Naive B cell (primary cell): ENCODE measurements around the gene NIPAL3. TPM values are rescaled to one million over a fixed set of nuclear protein-coding genes. Genes with fewer than 3 reads are reported as not detected.

Source experiments
- ATAC-seq, 2 donors: fragments of 150-1000 bp; cut with Tn5 transposase; 2 replicates each; pipeline ENCODE4 v1.10.0; 2021; ENCODE audit warnings: low read depth in 2 of 2, mild to moderate bottlenecking in 2 of 2, moderate library complexity in 2 of 2
- DNase-seq: peaks from one replicate; pipeline ENCODE4 v3.0.0; 2022
- H3K27ac Mint-ChIP-seq, 6 donors: one replicate each; pipeline ENCODE4 v1.8.0; 2020 to 2022; ENCODE audit warnings: mild to moderate bottlenecking in 6 of 6, mixed read lengths in 6 of 6, moderate library complexity in 5 of 6, inconsistent platforms in 2 of 6
- H3K27me3 Mint-ChIP-seq, 3 donors: one replicate each; pipeline ENCODE4 v1.8.0; 2021 to 2022; ENCODE audit warnings: mixed read lengths in 3 of 3, mild to moderate bottlenecking in 1 of 3
- H3K36me3 Mint-ChIP-seq, 2 donors: one replicate each; pipeline ENCODE4 v1.8.0; 2020 to 2022; ENCODE audit warnings: mixed read lengths in 2 of 2, inconsistent platforms in 1 of 2, mild to moderate bottlenecking in 1 of 2
- H3K4me1 Mint-ChIP-seq, 3 donors: one replicate each; pipeline ENCODE4 v1.8.0; 2020 to 2022; ENCODE audit warnings: mixed read lengths in 3 of 3, inconsistent platforms in 1 of 3, mild to moderate bottlenecking in 1 of 3, moderate library complexity in 1 of 3
- H3K4me3 Mint-ChIP-seq, 8 donors: one replicate each; pipeline ENCODE4 v1.8.0; 2020 to 2022; ENCODE audit warnings: mild to moderate bottlenecking in 8 of 8, mixed read lengths in 8 of 8, moderate library complexity in 8 of 8, inconsistent platforms in 2 of 8
- H3K9me3 Mint-ChIP-seq, 7 donors: one replicate each; pipeline ENCODE4 v1.8.0; 2020 to 2022; ENCODE audit warnings: mixed read lengths in 7 of 7, mild to moderate bottlenecking in 5 of 7, inconsistent platforms in 2 of 7, moderate library complexity in 1 of 7
- polyA plus RNA-seq, 6 donors: library from polyadenylated mRNA; unstranded; fragments of 300-500 nt; fragmentation: Illumina TruSeq; gene quantifications; one replicate each; pipeline ENCODE4 v1.2.3, GENCODE V29; 2021; ENCODE audit warnings: low read depth in 6 of 6

The NIPAL3 gene
- polyA plus RNA-seq, 6 donors from 2014 or later, result 18.3 to 39.8 (median 26.4) TPM

DNA sequence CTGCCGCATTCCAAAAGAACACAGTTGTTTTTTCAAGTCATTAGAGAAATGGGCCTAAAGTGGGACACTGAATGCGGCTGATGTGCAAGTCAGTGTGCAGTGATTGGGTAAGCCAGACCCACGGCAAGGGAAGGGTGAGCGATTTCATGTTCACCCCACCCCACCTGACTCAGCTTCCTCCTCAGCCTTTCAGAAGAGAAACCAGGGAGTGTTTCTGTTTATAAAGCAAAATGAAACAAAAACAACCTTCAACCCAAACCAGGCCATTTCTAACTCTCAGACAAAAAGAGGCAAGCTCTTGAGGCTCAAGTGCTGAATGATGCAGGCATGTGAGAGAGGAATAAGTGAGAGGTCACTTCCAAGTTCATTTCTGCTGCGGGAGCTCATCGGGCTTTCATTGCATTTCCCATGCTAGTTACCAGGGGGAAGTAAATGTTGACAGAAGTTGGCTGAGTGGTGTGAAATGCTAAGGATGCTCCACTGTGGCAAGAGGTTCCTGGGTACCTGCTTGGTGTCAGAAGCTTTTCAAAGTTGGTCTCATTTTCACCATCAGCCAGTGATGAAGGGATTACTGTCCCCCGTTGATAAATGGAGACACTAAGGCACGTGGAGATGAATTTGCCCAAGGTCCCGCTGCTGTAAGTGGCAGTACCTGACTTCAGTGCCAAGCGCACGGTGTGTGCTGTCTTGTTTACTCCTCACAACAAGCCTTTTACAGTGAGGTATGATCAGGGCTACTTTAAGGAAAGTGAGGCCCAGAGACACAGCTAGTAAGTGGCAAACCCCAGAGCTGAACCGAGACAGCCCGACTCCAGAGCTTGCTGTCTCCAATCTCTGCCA lies 31.1 kb upstream of the NIPAL3 start:
- Mint-ChIP-seq H3K27me3 (no peaks in the 10 kb centered on the region), H3K27ac (peak overlapping the region in 4 of 6 donors; percentile 65 to 76 (median 70)), H3K9me3 (no peaks in the 10 kb centered on the region), H3K4me3 (peak overlapping the region in 6 of 8 donors; percentile 26 to 72 (median 54)), H3K4me1 (peaks cover 14 to 19% (median 15%) of the 10 kb centered on the region in 3 donors), H3K36me3 (no peaks in the 10 kb centered on the region)
- ATAC-seq (peak; percentile 71 to 93), DNase-seq (peak; percentile 25)

DNA sequence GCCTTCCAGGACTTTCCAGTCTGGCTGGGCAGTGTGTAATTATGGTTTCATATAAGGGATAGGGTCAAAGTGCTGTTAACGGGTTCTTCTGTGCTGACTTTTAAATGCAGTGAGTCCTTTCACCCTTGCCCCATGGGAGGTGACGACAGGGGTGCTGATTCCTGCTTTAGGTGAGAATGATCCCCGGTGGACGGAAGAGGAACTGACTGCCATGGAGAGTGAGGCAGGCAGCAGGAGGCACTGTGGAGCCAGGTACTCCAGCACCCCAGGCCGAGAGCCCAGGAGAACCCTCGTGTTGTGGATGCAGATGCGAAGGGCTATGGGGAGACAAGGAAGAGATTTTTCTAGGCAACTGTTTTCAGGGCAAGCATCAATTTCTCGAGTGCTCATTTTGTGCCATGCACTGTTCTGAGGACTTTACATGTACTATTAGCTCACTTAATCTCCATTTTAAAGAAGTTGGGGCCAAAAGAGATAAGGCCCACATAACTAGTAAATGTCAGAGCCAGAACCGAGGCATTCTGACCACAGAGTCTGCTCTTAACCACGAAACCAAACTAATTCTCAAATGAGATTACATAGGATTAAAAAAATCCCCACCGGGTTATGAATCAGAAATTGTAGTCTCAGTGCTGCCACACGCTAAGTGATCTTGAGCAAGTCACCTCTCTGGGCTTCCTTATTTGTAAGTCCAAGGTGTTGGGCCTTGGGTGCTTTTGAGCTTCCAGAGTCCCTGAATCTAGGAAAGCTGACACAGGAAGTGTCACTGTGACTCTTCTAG lies 30.3 kb upstream of the NIPAL3 start:
- peaks cover 14 to 19% (median 19%) of the 10 kb centered on the region in 3 donors for H3K4me1 Mint-ChIP-seq
- peak overlapping the region in 1 of 8 donors; percentile 10 for H3K4me3 Mint-ChIP-seq
- ATAC-seq, result peak; percentile 26 to 32
- DNase-seq, result no peak
- H3K27me3 Mint-ChIP-seq, result no peaks in the 10 kb centered on the region
- peak overlapping the region in 4 of 6 donors; percentile 36 to 82 (median 72) for H3K27ac Mint-ChIP-seq
- H3K36me3 Mint-ChIP-seq, result no peaks in the 10 kb centered on the region
- H3K9me3 Mint-ChIP-seq, result no peaks in the 10 kb centered on the region

DNA sequence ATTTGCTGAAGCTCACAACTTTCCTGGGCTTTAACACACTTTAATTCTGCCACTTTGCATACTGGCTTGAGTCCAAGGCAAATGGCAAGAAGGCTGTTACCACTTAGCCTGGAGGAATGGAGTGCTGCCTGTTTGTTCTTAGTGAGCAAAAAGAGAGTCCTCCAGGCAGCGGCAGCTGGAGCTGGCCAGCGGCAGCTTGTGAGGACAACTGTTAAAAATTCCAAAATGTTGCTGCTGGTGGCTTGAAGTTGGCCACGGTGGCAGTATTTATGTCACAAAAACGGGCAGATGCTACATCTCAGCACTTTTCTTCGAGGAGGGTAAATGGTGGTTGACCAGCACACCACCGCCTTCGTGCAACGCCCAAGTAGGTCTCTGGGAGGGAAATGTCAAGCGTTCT lies 29.4 kb upstream of the NIPAL3 start:
- Mint-ChIP-seq H3K36me3 (no peaks in the 10 kb centered on the region), H3K4me3 (no peak overlapping the region), H3K27ac (peak overlapping the region in 2 of 6 donors; percentile 10 to 40), H3K4me1 (peaks cover 16 to 22% (median 21%) of the 10 kb centered on the region in 3 donors), H3K27me3 (no peaks in the 10 kb centered on the region), H3K9me3 (no peaks in the 10 kb centered on the region)
- DNase-seq (no peak), ATAC-seq (no peak)

DNA sequence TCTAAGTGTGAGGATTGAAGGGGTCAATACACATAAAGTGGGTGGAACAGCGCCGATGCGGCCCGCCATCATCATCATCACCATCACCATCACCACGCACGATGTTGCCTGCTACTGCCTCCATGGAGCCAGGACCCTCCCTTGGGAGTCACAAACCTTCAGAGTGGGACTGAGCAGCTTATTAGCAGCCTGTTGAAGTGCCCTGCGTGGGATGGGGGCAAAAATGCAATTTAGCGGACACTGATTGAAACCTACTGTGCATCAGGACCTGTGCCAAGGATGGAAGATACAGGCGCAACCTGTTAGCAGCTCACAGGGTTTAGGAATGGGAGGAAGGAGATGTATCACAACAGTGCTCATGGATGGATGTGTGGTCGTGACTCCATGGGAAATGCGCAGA lies 28.7 kb upstream of the NIPAL3 start:
- peaks cover 23 to 29% (median 28%) of the 10 kb centered on the region in 3 donors for H3K4me1 Mint-ChIP-seq
- no peaks in the 10 kb centered on the region for H3K9me3 Mint-ChIP-seq
- H3K27ac Mint-ChIP-seq, result peak overlapping the region in 1 of 6 donors; percentile 40
- H3K27me3 Mint-ChIP-seq, result no peaks in the 10 kb centered on the region
- DNase-seq, result no peak
- H3K4me3 Mint-ChIP-seq, result peak overlapping the region in 1 of 8 donors; percentile 27
- ATAC-seq, result no peak
- H3K36me3 Mint-ChIP-seq, result no peaks in the 10 kb centered on the region

DNA sequence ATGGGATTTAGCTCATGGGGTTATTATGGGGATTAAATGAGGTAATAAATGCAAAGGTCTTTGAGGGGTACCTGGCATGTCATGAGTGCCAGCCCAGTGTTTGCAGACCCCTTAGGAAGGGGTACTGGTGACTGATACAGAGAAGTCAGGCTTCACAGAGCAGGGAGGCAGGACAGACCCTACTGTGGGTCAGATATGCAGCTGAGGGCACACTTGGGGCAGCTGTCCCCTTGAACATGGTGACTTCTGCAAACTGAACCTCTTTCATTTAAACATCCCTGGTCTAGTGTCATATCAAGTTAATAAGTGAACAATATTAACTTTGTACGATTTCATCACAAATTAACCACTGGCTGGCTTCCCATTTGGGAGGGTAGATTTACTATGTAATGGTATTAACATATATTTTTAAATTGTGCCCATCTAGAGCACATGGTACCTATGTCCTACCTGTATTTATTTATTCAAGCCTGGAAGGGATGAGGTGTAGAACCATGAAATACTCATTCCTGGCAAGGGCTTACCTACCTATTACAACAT lies 27.9 kb upstream of the NIPAL3 start:
- H3K36me3 Mint-ChIP-seq, result no peaks in the 10 kb centered on the region
- H3K4me3 Mint-ChIP-seq, result no peak overlapping the region
- H3K27me3 Mint-ChIP-seq, result no peaks in the 10 kb centered on the region
- ATAC-seq (no peak), DNase-seq (no peak)
- peak overlapping the region in 1 of 6 donors; percentile 81 for H3K27ac Mint-ChIP-seq
- H3K9me3 Mint-ChIP-seq, result no peaks in the 10 kb centered on the region
- peaks cover 31 to 37% (median 36%) of the 10 kb centered on the region in 3 donors for H3K4me1 Mint-ChIP-seq

DNA sequence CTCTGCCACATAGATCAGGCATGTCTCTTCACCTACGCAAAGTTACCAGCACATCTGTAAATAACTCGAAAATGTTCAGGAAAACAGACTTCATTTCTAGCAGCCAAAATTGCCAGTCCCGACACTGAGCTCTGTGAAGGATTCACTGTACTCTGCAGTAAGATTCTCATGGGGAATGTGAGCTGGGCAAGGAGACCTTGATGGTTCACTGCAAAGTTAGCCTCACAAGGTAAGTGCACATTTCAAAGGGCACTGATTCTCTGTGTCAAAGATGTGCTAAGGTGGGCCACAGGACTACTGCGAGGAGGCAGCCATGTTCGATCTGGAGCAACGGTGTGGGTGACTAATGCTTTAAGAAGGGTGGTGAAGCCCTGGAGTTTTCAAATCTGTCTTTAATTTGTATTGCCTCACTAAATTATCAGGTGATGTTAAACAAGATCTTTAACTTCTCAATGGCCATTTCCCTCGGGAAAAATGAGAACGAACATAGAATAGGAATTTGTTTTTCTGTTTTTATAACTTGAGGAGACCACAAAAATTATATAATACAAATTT lies 27.2 kb upstream of the NIPAL3 start:
- no peaks in the 10 kb centered on the region for H3K36me3 Mint-ChIP-seq
- no peak for ATAC-seq
- peaks cover 38 to 44% (median 43%) of the 10 kb centered on the region in 3 donors for H3K4me1 Mint-ChIP-seq
- H3K4me3 Mint-ChIP-seq, result no peak overlapping the region
- no peak for DNase-seq
- no peaks in the 10 kb centered on the region for H3K27me3 Mint-ChIP-seq
- H3K27ac Mint-ChIP-seq, result no peak overlapping the region
- H3K9me3 Mint-ChIP-seq, result no peaks in the 10 kb centered on the region

DNA sequence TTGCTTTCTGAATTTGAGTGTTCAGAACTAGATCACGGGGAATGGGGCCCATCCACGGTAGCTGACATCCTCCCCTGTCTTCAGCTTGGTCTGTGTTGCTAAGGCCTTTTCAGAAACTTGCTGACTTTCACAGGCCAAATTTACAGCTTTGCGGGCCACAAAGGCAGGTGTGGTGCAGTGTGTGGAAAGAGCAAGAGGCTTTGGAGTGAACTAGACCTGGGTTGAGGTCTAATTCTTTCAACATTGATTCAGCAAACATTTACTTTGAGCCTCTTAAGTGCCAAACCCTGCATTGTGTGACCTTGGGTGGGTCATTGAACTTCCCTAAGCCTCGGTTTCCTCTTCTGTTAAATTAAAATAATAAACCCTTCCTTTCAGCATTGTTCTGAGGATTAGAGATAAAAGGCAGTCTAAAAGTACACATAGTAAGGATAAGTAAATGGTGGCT lies 26.3 kb upstream of the NIPAL3 start:
- no peaks in the 10 kb centered on the region for H3K27me3 Mint-ChIP-seq
- ATAC-seq (no peak), DNase-seq (no peak)
- peaks cover 0 to under 1% of the 10 kb centered on the region in 2 donors for H3K36me3 Mint-ChIP-seq
- peak overlapping the region in 1 of 6 donors; percentile 22 for H3K27ac Mint-ChIP-seq
- no peak overlapping the region for H3K4me3 Mint-ChIP-seq
- H3K9me3 Mint-ChIP-seq, result no peaks in the 10 kb centered on the region
- H3K4me1 Mint-ChIP-seq, result peaks cover 36 to 46% (median 45%) of the 10 kb centered on the region in 3 donors

DNA sequence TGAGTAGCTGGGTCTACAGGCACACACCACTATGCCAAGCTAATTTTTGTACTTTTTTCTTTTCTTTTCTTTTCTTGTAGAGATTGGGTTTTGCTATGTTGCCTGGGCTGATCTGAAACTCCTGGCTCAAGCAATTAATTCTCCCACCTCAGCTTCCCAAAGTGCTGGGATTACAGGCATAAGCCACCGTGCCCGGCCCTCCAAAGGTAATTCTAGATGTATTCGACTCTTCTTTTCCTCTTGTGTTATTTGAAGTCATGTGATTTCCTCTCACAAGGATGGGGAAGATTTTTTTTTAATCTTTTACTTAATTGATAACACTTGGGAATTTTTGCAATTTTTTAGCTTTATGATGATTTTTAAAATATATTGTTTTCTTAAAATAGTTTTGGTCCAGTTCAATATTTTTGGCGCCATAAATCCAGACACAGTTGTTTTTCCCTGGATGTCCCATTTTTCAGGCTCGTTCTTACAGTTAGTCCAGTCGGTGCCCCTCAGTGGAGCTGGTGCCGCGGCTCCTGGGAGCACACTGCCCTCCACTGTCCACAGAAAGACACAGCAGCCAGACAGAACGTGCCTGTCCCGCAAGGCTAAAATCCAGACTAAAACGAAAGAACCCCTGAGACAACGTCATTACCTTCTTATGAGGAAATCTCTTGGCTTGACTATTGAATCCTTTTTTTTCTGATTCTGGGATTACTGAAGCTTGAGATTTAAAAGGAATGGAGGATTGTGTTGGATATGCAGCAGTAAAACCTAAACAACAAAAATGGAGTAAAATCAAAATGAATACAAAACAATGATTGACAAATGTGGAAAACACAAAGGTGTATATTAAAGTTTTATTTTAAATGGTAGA lies 24.4 kb upstream of the NIPAL3 start:
- DNase-seq, result peak; percentile 68

DNA sequence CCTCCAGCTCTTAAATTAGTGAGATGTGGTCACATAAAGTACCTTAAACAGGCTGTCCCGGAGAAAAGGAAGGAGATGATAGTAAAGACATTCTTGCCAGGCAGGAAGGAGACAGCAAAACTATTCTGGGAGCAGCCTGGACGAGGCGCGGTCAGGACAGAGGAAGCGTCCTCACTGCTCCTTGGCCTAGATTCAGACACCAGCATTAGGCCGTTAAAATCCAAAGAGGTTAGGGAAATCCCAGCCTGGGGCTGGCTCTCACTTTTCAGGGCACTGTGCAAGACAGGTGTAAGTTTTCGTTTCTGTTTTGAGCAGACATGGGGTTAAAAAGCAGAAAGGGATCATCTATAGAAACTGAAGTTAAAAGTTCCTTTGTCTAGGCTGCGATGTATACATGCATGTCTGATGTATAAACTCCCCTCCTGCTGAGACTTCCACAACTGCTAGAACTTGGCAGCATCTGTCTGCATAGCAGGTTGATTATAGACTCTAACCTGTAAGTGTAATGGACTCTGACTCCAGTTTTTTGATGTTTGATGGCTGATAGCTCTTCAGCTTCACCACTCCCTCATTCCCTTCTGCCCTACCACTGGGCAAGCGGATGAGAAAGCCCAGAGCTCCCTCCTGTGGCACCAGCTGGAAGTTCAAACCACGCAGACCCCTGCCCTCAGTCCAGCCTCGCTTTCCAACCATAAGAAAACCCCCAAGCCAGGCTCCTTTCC lies 23.6 kb upstream of the NIPAL3 start:
- peak; percentile 72 to 74 for ATAC-seq
- no peaks in the 10 kb centered on the region for H3K9me3 Mint-ChIP-seq
- H3K4me1 Mint-ChIP-seq, result peaks cover 26 to 32% (median 30%) of the 10 kb centered on the region in 3 donors

More for the DNA sequence above, 24.4 kb upstream of the NIPAL3 start:
- ATAC-seq, result peak; percentile 66 to 72
- peak overlapping the region; percentile 31 to 85 (median 75) for H3K4me3 Mint-ChIP-seq
- H3K36me3 Mint-ChIP-seq, result peaks cover 0 to 5% of the 10 kb centered on the region in 2 donors
- peak overlapping the region; percentile 91 to 100 (median 96) for H3K27ac Mint-ChIP-seq
- no peaks in the 10 kb centered on the region for H3K27me3 Mint-ChIP-seq
- peaks cover 26 to 38% (median 30%) of the 10 kb centered on the region in 3 donors for H3K4me1 Mint-ChIP-seq
- no peaks in the 10 kb centered on the region for H3K9me3 Mint-ChIP-seq

DNA sequence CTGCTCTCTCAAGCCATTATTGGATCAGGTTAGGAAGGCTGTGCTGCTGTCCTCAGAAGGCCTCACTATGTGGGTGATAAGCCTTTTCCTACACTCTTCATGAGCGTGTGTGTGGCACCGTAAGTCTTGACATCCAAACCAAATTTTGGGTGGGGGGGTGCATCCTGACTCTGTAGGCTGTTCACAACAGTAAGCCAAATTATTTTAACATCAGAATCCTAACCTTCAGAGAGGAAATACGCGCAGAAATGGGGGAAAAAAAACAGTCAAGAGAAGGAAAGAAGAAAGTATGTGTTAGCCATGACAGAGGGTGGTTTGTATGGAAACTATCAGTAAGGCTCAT lies 23.0 kb upstream of the NIPAL3 start:
- peaks cover 26 to 32% (median 30%) of the 10 kb centered on the region in 3 donors for H3K4me1 Mint-ChIP-seq
- peak overlapping the region in 3 of 8 donors; percentile 3 to 77 (median 77) for H3K4me3 Mint-ChIP-seq
- DNase-seq, result no peak
- H3K27ac Mint-ChIP-seq, result peak overlapping the region in 5 of 6 donors; percentile 85 to 100 (median 96)
- ATAC-seq, result peak in 1 of 2 donors; percentile 4
- H3K27me3 Mint-ChIP-seq, result no peaks in the 10 kb centered on the region
- no peaks in the 10 kb centered on the region for H3K9me3 Mint-ChIP-seq
- peaks cover 0 to 5% of the 10 kb centered on the region in 2 donors for H3K36me3 Mint-ChIP-seq

More for the DNA sequence above, 23.6 kb upstream of the NIPAL3 start:
- peak overlapping the region in 7 of 8 donors; percentile 31 to 83 (median 73) for H3K4me3 Mint-ChIP-seq
- peak; percentile 42 for DNase-seq
- H3K27me3 Mint-ChIP-seq, result no peaks in the 10 kb centered on the region
- peaks cover 0 to 5% of the 10 kb centered on the region in 2 donors for H3K36me3 Mint-ChIP-seq
- peak overlapping the region; percentile 91 to 100 (median 96) for H3K27ac Mint-ChIP-seq

DNA sequence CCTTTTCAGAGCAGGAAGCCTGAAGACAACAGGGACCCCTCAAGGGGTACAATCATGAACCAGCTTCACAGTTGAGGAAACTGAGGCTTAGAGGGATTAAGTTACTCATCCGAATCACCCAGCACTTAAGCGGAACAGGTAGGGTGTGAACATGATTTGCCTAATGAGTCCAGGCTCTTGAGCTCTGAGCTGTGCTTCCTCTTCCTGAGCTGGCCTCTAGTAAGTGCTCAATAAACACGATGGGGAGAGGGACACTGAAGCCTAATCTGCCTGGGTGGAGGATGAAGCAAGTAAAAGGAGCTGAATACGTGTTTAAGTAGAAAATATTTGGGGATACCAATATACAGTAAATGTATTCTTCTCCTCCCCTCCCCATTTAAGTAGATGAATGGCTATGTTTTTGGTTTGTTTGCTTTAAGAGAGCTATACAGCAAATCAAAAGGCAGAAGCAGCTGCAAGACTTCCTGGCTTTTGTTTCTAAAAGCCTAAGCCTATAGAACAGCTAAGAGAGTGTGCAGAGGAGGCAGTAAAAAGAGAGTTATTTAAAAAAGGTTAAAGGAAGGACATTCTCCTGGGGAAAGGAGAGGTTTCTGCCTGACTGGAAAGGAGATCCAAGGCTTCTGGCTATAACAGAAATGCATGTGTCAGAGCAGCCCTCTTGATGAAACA lies 22.5 kb upstream of the NIPAL3 start:
- H3K36me3 Mint-ChIP-seq, result peaks cover 0 to 5% of the 10 kb centered on the region in 2 donors
- peak overlapping the region in 5 of 6 donors; percentile 70 to 100 (median 96) for H3K27ac Mint-ChIP-seq
- ATAC-seq (peak; percentile 17 to 32), DNase-seq (no peak)
- no peaks in the 10 kb centered on the region for H3K9me3 Mint-ChIP-seq
- H3K4me3 Mint-ChIP-seq, result peak overlapping the region in 4 of 8 donors; percentile 1 to 77 (median 56)
- no peaks in the 10 kb centered on the region for H3K27me3 Mint-ChIP-seq
- peaks cover 26 to 32% (median 30%) of the 10 kb centered on the region in 3 donors for H3K4me1 Mint-ChIP-seq
